Activated B cell treated with CpG ODN at 0.5 μM for 24 hours (primary cell): ENCODE measurements around the gene SCRN1. TPM values are rescaled to one million over a fixed set of nuclear protein-coding genes. Genes with fewer than 3 reads are reported as not detected.

Experiments
- ATAC-seq: fragments of 200-7000 bp; cut with Tn5 transposase; one replicate; pipeline ENCODE4 v1.10.0; 2021; ENCODE audit warnings: low read depth, mild to moderate bottlenecking, moderate library complexity
- CTCF ChIA-PET: fragments of 350-600 bp; sonication (Branson Sonifier 250); formaldehyde crosslinking; loops from one replicate; lab custom pipeline; 2021; ENCODE audit warnings: antibody characterized with exemption; lab: Charles Lee
- POLR2A ChIA-PET: fragments of 350-600 bp; sonication (Branson Sonifier 250); formaldehyde crosslinking; loops from one replicate; lab custom pipeline; 2021; ENCODE audit warnings: antibody characterized with exemption; lab: Charles Lee
- DNase-seq: peaks from one replicate; pipeline ENCODE4 v3.0.0; 2022
- H3K27ac Mint-ChIP-seq: one replicate; pipeline ENCODE4 v1.8.0; 2020; ENCODE audit warnings: mixed read lengths
- H3K27me3 Mint-ChIP-seq: one replicate; pipeline ENCODE4 v1.8.0; 2021; ENCODE audit warnings: mixed read lengths
- H3K36me3 Mint-ChIP-seq: one replicate; pipeline ENCODE4 v1.8.0; 2021; ENCODE audit warnings: low read depth, mixed read lengths
- H3K4me1 Mint-ChIP-seq: one replicate; pipeline ENCODE4 v1.8.0; 2021; ENCODE audit warnings: mixed read lengths
- H3K4me3 Mint-ChIP-seq: one replicate; pipeline ENCODE4 v1.8.0; 2020; ENCODE audit warnings: mild to moderate bottlenecking, mixed read lengths
- H3K9me3 Mint-ChIP-seq: one replicate; pipeline ENCODE4 v1.8.0; 2020; ENCODE audit warnings: mixed read lengths
- CTCF ChIP-seq: fragments of 200-600 bp; IDR thresholded peaks from one replicate; pipeline ENCODE4 v1.8.0; 2022; ENCODE audit warnings: antibody characterized with exemption, mild to moderate bottlenecking
- intact Hi-C: fragments of 100-400 bp; cut with micrococcal nuclease; formaldehyde crosslinking; loops from one replicate; pipeline ENCODE4 v1.15.1; 2024
- total RNA-seq: library from RNA; stranded (reverse); gene quantifications from 2 replicates; pipeline ENCODE4 v1.2.3, GENCODE V29; 2022

The SCRN1 gene
- total RNA-seq, 1 donor from 2014 or later = 48.7 TPM

- Mint-ChIP-seq H3K4me3 (no peak overlapping the region), H3K4me1 (no peaks in the 10 kb centered on the region), H3K9me3 (no peaks in the 10 kb centered on the region), H3K27me3 (no peaks in the 10 kb centered on the region), H3K27ac (no peak overlapping the region), H3K36me3 (peaks cover 18% of the 10 kb centered on the region)
- POLR2A ChIA-PET = no interaction called here
- ATAC-seq (no peak), DNase-seq (no peak)
- TF ChIP-seq CTCF = no peak
- CTCF ChIA-PET = no interaction called here
- intact Hi-C loops = no loop called here
These were observed 23.2 kb upstream of the SCRN1 start for GRCh38 chr7:30012757-30013156.

DNA sequence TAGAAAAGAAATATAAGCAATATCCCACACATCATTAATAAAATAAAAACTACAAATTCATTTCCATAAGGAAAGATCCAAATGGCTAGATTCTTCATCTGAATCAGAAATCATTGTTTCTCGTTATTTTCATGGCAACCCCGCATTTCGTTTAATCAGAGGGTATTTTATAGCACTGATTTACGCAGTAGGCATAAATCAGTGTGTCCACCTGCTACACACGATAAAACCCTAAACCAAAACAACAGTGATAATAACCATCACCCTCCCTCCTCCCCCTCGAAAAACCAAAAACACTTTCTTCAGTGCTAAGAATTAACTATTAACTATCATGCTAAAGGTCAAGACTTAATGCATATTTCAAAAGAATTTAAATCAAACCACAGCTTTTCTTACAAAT lies 20.4 kb upstream of the SCRN1 start:
- Mint-ChIP-seq H3K4me1 (no peaks in the 10 kb centered on the region), H3K27me3 (no peaks in the 10 kb centered on the region), H3K27ac (no peak overlapping the region), H3K36me3 (peaks cover 8% of the 10 kb centered on the region), H3K4me3 (no peak overlapping the region), H3K9me3 (no peaks in the 10 kb centered on the region)
- DNase-seq (no peak), ATAC-seq (no peak)
- CTCF ChIA-PET = no interaction called here
- POLR2A ChIA-PET = no interaction called here
- intact Hi-C loops = no loop called here
- no peak for TF ChIP-seq CTCF

DNA sequence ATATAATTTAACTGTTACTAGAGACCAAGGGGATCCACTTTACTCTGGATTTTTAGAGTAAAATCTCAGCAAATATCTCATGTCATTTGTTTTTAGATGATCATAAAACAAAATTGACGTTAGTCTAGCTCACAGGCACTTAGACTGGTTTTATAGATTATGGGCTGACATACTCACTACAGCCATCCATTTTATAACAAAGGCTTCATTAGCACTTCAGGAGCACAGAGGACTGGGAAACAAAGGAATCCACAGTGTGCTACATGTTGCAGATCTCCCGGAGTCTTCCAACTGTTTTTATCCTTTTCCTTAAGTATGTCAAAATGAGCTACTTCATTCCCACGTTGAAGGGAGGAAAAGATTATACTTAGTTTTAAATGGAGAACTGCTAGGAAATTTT lies 15.9 kb upstream of the SCRN1 start:
- POLR2A ChIA-PET = no interaction called here
- Mint-ChIP-seq H3K4me3 (no peak overlapping the region), H3K9me3 (no peaks in the 10 kb centered on the region)

GRCh38 chr7:30003098-30003497 lies 13.5 kb upstream of the SCRN1 start:
- DNase-seq (no peak), ATAC-seq (no peak)
- Mint-ChIP-seq H3K9me3 (no peaks in the 10 kb centered on the region), H3K4me3 (no peak overlapping the region), H3K27me3 (peaks cover 1% of the 10 kb centered on the region), H3K27ac (no peak overlapping the region), H3K36me3 (no peaks in the 10 kb centered on the region), H3K4me1 (no peaks in the 10 kb centered on the region)
- TF ChIP-seq CTCF = no peak
- ChIA-PET POLR2A (no interaction called here), CTCF (no interaction called here)
- intact Hi-C loops = no loop called here

More for the DNA sequence above, 15.9 kb upstream of the SCRN1 start:
- intact Hi-C loops = no loop called here
- ATAC-seq (no peak), DNase-seq (no peak)
- CTCF ChIA-PET = no interaction called here
- no peaks in the 10 kb centered on the region for H3K36me3 Mint-ChIP-seq
- no peaks in the 10 kb centered on the region for H3K27me3 Mint-ChIP-seq
- no peak for TF ChIP-seq CTCF
- H3K27ac Mint-ChIP-seq = no peak overlapping the region
- no peaks in the 10 kb centered on the region for H3K4me1 Mint-ChIP-seq

- CTCF ChIA-PET = no interaction called here
These were observed 12.4 kb upstream of the SCRN1 start for GRCh38 chr7:30001998-30002397.

More at GRCh38 chr7:30001998-30002397, 12.4 kb upstream of the SCRN1 start:
- Mint-ChIP-seq H3K27ac (no peak overlapping the region), H3K36me3 (no peaks in the 10 kb centered on the region), H3K9me3 (peaks cover 3% of the 10 kb centered on the region), H3K27me3 (peaks cover 3% of the 10 kb centered on the region), H3K4me3 (no peak overlapping the region), H3K4me1 (no peaks in the 10 kb centered on the region)
- DNase-seq (no peak), ATAC-seq (no peak)
- intact Hi-C loops = no loop called here
- POLR2A ChIA-PET = interaction anchor here (0.5 kb wide), 1 partner anchor 42 kb away, joined by 4 read pairs; no protein-coding TSS in a partner anchor
- no peak for TF ChIP-seq CTCF
